ENCODE data around the gene COL1A1.

DNA sequence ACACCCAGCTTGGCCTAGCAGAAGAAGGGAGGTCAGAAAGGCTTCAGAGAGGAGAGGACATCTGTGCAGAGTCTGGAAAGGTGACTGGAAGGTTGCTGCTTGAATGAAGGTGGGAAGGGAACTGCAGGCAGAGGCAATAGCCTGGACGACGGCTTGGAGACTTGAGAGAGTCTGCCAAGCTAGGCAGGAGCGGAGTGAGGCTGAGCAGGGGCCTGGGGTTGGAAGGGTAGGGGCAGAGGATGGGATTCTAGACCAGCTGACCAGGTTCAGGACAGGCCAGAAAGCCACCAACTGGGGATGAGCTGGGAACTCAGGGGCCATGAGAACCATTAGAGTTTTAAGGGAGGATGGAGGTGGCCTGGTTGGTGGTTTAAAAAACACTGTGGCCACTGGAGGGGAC is 36.0 kb downstream of the COL1A1 start:
- no peak for TF ChIP-seq EZH2 (IDR thresholded peaks at IDR 0.05; ENCODE audit: borderline replicate concordance)
- TF ChIP-seq, protein P1, sequence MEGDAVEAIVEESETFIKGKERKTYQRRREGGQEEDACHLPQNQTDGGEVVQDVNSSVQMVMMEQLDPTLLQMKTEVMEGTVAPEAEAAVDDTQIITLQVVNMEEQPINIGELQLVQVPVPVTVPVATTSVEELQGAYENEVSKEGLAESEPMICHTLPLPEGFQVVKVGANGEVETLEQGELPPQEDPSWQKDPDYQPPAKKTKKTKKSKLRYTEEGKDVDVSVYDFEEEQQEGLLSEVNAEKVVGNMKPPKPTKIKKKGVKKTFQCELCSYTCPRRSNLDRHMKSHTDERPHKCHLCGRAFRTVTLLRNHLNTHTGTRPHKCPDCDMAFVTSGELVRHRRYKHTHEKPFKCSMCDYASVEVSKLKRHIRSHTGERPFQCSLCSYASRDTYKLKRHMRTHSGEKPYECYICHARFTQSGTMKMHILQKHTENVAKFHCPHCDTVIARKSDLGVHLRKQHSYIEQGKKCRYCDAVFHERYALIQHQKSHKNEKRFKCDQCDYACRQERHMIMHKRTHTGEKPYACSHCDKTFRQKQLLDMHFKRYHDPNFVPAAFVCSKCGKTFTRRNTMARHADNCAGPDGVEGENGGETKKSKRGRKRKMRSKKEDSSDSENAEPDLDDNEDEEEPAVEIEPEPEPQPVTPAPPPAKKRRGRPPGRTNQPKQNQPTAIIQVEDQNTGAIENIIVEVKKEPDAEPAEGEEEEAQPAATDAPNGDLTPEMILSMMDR (IDR thresholded peaks at IDR 0.05; ENCODE audit: poor library complexity): no peak

All from hepatocyte (in vitro differentiated cells).